Left renal cortex interstitium (tissue), 4 donors: ENCODE results near the gene C17orf113. TPM values are rescaled to one million over a fixed set of nuclear protein-coding genes. Genes with fewer than 3 reads are reported as not detected.

Experiments
- polyA plus RNA-seq, 4 donors: library from polyadenylated mRNA; unstranded; fragments of 120-200 nt; gene quantifications; one replicate each; pipeline ENCODE4 v1.2.1, GENCODE V29; 2013; ENCODE audit not compliant: insufficient read length in 4 of 4

C17orf113 gene
- polyA plus RNA-seq, 4 donors, result 3.6 to 6.4 (median 4.9) TPM

Other genes starting within 250 kb of the C17orf113 start
- 10 to 100 TPM; 33.8 to 55.6 (median 46.2) TPM for gene P3H4, start 238.7 kb downstream of the C17orf113 start, polyA plus RNA-seq
- 100 to 1,000 TPM; 132 to 191 (median 162) TPM for gene FKBP10, start 237.6 kb downstream of the C17orf113 start, polyA plus RNA-seq
- 100 to 1,000 TPM in 2 of 4 donors, 10 to 100 TPM in 2; 96.1 to 113 (median 101) TPM for gene NT5C3B, start 214.4 kb downstream of the C17orf113 start, polyA plus RNA-seq
- under 1 TPM in 3 of 4 donors, not detected in 1; 0.16 to 0.58 (median 0.23) TPM for gene KLHL10, start 212.8 kb downstream of the C17orf113 start, polyA plus RNA-seq
- gene KLHL11, start 185.2 kb downstream of the C17orf113 start, polyA plus RNA-seq, result 10 to 100 TPM in 2 of 4 donors, 1 to 10 TPM in 2; 8.3 to 11.4 (median 10.0) TPM
- 10 to 100 TPM; 84.7 to 90.6 (median 86.7) TPM for gene ACLY, start 131.7 kb downstream of the C17orf113 start, polyA plus RNA-seq
- gene ODAD4, start 120.0 kb downstream of the C17orf113 start, polyA plus RNA-seq, result 1 to 10 TPM; 6.4 to 8.5 (median 7.5) TPM
- gene CNP, start 83.8 kb downstream of the C17orf113 start, polyA plus RNA-seq, result 10 to 100 TPM; 64.6 to 87.5 (median 73.3) TPM
- gene DNAJC7, start 33.2 kb downstream of the C17orf113 start, polyA plus RNA-seq, result 100 to 1,000 TPM; 122 to 167 (median 156) TPM
- 10 to 100 TPM; 49.4 to 62.2 (median 56.2) TPM for gene NKIRAS2, start 30.5 kb downstream of the C17orf113 start, polyA plus RNA-seq
- 10 to 100 TPM in 1 of 4 donors, 1 to 10 TPM in 3; 5.2 to 10.0 (median 6.8) TPM for gene ZNF385C, start 47.9 kb upstream of the C17orf113 start, polyA plus RNA-seq
- gene DHX58, start 62.1 kb upstream of the C17orf113 start, polyA plus RNA-seq, result 10 to 100 TPM in 2 of 4 donors, 1 to 10 TPM in 2; 8.9 to 11.2 (median 9.8) TPM
- gene KAT2A, start 70.8 kb upstream of the C17orf113 start, polyA plus RNA-seq, result 10 to 100 TPM; 45.7 to 78.4 (median 61.9) TPM
- under 1 TPM; 0.14 to 0.56 (median 0.34) TPM for gene HSPB9, start 72.2 kb upstream of the C17orf113 start, polyA plus RNA-seq
- gene RAB5C, start 104.4 kb upstream of the C17orf113 start, polyA plus RNA-seq, result 100 to 1,000 TPM; 126 to 170 (median 151) TPM
- gene KCNH4, start 130.5 kb upstream of the C17orf113 start, polyA plus RNA-seq, result under 1 TPM; 0.03 to 0.09 (median 0.06) TPM
- gene HCRT, start 134.9 kb upstream of the C17orf113 start, polyA plus RNA-seq, result under 1 TPM in 1 of 4 donors, not detected in 3; 0.41 TPM
- gene GHDC, start 143.9 kb upstream of the C17orf113 start, polyA plus RNA-seq, result 10 to 100 TPM; 11.2 to 22.9 (median 19.7) TPM
- gene STAT5B, start 225.8 kb upstream of the C17orf113 start, polyA plus RNA-seq, result 10 to 100 TPM; 35.4 to 56.5 (median 47.8) TPM
- gene STAT5A, start 237.9 kb upstream of the C17orf113 start, polyA plus RNA-seq, result 1 to 10 TPM; 5.5 to 8.7 (median 7.4) TPM